Gastrocnemius medialis (tissue), 4 donors: ENCODE results near the gene AGAP2.

Experiments
- POLR2A ChIP-seq, 2 donors: fragments of 450-650 bp; IDR thresholded peaks; one replicate each; pipeline ENCODE4 v1.6.1; 2017; ENCODE audit warnings: antibody characterized with exemption in 2 of 2, mild to moderate bottlenecking in 2 of 2, moderate library complexity in 2 of 2
- TF ChIP-seq, protein P1 (sequence below), 5 experiments: fragments of 450-650 bp in 3 of 5; fragments of 200-600 bp in 2 of 5; sonication (generic) in 2 of 5; IDR thresholded peaks in 4 of 5; conservative IDR thresholded peaks in 1 of 5; 1 replicate in 4 of 5; 2 replicates in 1 of 5; pipeline ENCODE4 v1.5.1; 2016 to 2019; ENCODE audit warnings: antibody characterized with exemption in 5 of 5, mild to moderate bottlenecking in 3 of 5, moderate library complexity in 3 of 5

DNA sequence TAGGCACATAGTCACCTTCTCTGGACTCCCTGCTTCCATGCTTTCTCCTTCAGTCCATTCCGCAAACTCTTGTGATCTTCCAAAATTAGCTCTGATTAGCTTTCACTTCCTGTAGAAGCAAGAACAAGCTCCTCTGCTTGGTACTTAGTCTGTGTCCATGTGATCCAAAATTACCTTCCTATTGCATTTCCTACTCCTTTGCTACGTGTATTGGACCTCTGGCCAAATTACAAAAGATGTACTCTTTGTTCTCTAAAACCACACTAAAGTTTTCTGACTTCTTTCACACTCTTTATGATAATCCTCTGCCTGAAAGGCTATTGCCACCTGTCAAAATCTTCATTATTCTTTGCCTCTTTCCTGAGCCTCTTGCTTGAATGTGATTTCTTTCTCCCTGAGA, 43.3 kb upstream of the AGAP2 start:
- TF ChIP-seq, protein P1, sequence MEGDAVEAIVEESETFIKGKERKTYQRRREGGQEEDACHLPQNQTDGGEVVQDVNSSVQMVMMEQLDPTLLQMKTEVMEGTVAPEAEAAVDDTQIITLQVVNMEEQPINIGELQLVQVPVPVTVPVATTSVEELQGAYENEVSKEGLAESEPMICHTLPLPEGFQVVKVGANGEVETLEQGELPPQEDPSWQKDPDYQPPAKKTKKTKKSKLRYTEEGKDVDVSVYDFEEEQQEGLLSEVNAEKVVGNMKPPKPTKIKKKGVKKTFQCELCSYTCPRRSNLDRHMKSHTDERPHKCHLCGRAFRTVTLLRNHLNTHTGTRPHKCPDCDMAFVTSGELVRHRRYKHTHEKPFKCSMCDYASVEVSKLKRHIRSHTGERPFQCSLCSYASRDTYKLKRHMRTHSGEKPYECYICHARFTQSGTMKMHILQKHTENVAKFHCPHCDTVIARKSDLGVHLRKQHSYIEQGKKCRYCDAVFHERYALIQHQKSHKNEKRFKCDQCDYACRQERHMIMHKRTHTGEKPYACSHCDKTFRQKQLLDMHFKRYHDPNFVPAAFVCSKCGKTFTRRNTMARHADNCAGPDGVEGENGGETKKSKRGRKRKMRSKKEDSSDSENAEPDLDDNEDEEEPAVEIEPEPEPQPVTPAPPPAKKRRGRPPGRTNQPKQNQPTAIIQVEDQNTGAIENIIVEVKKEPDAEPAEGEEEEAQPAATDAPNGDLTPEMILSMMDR (IDR thresholded peaks at IDR 0.05 in 4 of 5, conservative IDR thresholded peaks at IDR 0.05 in 1 of 5): no peak
- no peak for TF ChIP-seq POLR2A (IDR thresholded peaks at IDR 0.05)
